K562 (cell line): ENCODE measurements around the gene BCAS4. TPM values are rescaled to one million over a fixed set of nuclear protein-coding genes. Genes with fewer than 3 reads are reported as not detected.

Source experiments
- ATAC-seq: fragments of 200-7000 bp; cut with Tn5 transposase; 3 replicates; pipeline ENCODE4 v1.9.1; 2020; ENCODE audit warnings: moderate library complexity
- BruUV-seq: library from RNA; stranded (reverse); fragments of 400-500 nt; replicated peaks from 2 replicates; lab custom pipeline; 2021; lab: Mats Ljungman, UMichigan
- CTCF ChIA-PET: fragments of 300-600 bp; formaldehyde crosslinking; extraction: SDS; loops from one replicate; lab custom pipeline; 2021; ENCODE audit warnings: low intra/inter-chr PET ratio; lab: Yijun Ruan, JAX
- POLR2A ChIA-PET: fragments of 300-600, 350-650 bp; sonication (Branson Sonifier 250); formaldehyde crosslinking; extraction: SDS; loops from one replicate; lab custom pipeline; 2021; ENCODE audit warnings: antibody characterized with exemption, inconsistent platforms; lab: Yijun Ruan, JAX
- DNase-seq, 4 experiments: peaks; one replicate each; pipeline versions ENCODE4 v3.0.0 to v3.0.0-alpha.2; 2011 to 2018; ENCODE audit warnings: low spot score in 3 of 4, mixed read lengths in 3 of 4; ENCODE audit errors: extremely low read depth in 1 of 4
- FAIRE-seq: peaks from 2 replicates; lab custom pipeline; 2011; peaks lifted over from hg19 to GRCh38; lab: Jason Lieb, UNC
- H2AFZ ChIP-seq: 2 replicates; pipeline ENCODE4 v1.6.0; 2011; ENCODE audit warnings: low read depth, low read length, control low read depth, inconsistent platforms
- H3K27ac ChIP-seq: fragments of 200-600 bp; 3 replicates; pipeline ENCODE4 v1.8.0; 2011; ENCODE audit warnings: low read depth, mild to moderate bottlenecking, control low read depth, inconsistent platforms, low read length, moderate library complexity, mixed read lengths; ENCODE audit errors: extremely low read depth
- H3K27me3 ChIP-seq, 2 experiments: fragments of 300-600 bp in 1 of 2; 2 replicates in 1 of 2; 3 replicates in 1 of 2; pipeline versions ENCODE4 v1.6.0 to v1.8.0; 2011; ENCODE audit warnings: inconsistent platforms in 2 of 2, low read length in 2 of 2, mild to moderate bottlenecking in 1 of 2, mixed read lengths in 1 of 2, moderate library complexity in 1 of 2; ENCODE audit not compliant: control insufficient read depth in 2 of 2, insufficient read depth in 2 of 2
- H3K36me3 ChIP-seq: fragments of 300-600 bp; 3 replicates; pipeline ENCODE4 v1.8.0; 2011; ENCODE audit warnings: mild to moderate bottlenecking, low read length, inconsistent platforms; ENCODE audit not compliant: control insufficient read depth, insufficient read depth
- H3K4me1 ChIP-seq, 2 experiments: fragments of 200-600 bp in 1 of 2; replicated peaks in 1 of 2; 2 replicates in 1 of 2; 3 replicates in 1 of 2; pipeline versions ENCODE4 v1.5.1 to v1.8.0; 2011; ENCODE audit warnings: inconsistent platforms in 2 of 2, low read length in 2 of 2, mild to moderate bottlenecking in 1 of 2, mixed read lengths in 1 of 2, moderate library complexity in 1 of 2; ENCODE audit not compliant: control insufficient read depth in 2 of 2, insufficient read depth in 2 of 2
- H3K4me2 ChIP-seq: 2 replicates; pipeline ENCODE4 v1.6.1; 2011; ENCODE audit warnings: low read length, control low read depth, inconsistent platforms, mixed read lengths; ENCODE audit not compliant: insufficient read depth
- H3K4me3 ChIP-seq: fragments of 200-600 bp; sonication (generic), shearing (Covaris generic); 2 replicates; pipeline ENCODE4 v1.5.1; 2016; ENCODE audit warnings: control low read depth, inconsistent platforms
- H3K79me2 ChIP-seq: fragments of 200-600 bp; 3 replicates; pipeline ENCODE4 v1.8.0; 2011; ENCODE audit warnings: low read length, inconsistent platforms; ENCODE audit not compliant: control insufficient read depth, insufficient read depth
- H3K9ac ChIP-seq, 2 experiments: 2 replicates each; pipeline versions ENCODE4 v1.6.0 to v1.6.1; 2011; ENCODE audit warnings: low read depth in 2 of 2, low read length in 2 of 2, control low read depth in 1 of 2, inconsistent platforms in 1 of 2, mild to moderate bottlenecking in 1 of 2, mixed read lengths in 1 of 2; ENCODE audit not compliant: insufficient read depth in 1 of 2
- H3K9me1 ChIP-seq: one replicate; pipeline ENCODE4 v1.6.0; 2011; ENCODE audit warnings: inconsistent platforms, mild to moderate bottlenecking, low read length, moderate library complexity; ENCODE audit not compliant: control insufficient read depth, insufficient read depth
- H3K9me3 ChIP-seq: replicated peaks from 2 replicates; pipeline ENCODE4 v1.5.1; 2011; ENCODE audit warnings: low read depth, low read length, inconsistent platforms; ENCODE audit not compliant: control insufficient read depth, insufficient read depth
- H4K20me1 ChIP-seq: replicated peaks from 2 replicates; pipeline ENCODE4 v1.6.1; 2011; ENCODE audit warnings: low read length, inconsistent platforms, mixed read lengths; ENCODE audit not compliant: control insufficient read depth, insufficient read depth
- ATF1 ChIP-seq, 2 experiments: fragments of 450-650 bp in 1 of 2; IDR thresholded peaks; 2 replicates each; pipeline ENCODE4 v1.6.1; 2016; ENCODE audit warnings: missing compliant biosample characterization in 1 of 2, missing genetic modification characterization in 1 of 2
- FOSL1 ChIP-seq: fragments of 200-800 bp; sonication (Bioruptor generic); conservative IDR thresholded peaks from 2 replicates; pipeline ENCODE4 v1.6.1; 2016; ENCODE audit warnings: missing genetic modification characterization, missing compliant biosample characterization
- WGBS: fragments of 100-300 bp; shearing (Covaris generic); methylation state at CpG from one replicate; pipeline ENCODE4 v1.1.6; 2016; ENCODE audit warnings: low coverage, mixed read lengths; ENCODE audit not compliant: insufficient coverage; ENCODE audit errors: missing lambda C conversion rate; 5-methylcytosine and 5-hydroxymethylcytosine counted together
- in situ Hi-C: fragments of 300-500 bp; cut with MboI; formaldehyde crosslinking; loops from 4 replicates; pipeline ENCODE4 v1.15.0; 2018; ENCODE audit warnings: inconsistent platforms, mixed read lengths
- intact Hi-C: fragments of 100-400 bp; cut with micrococcal nuclease; formaldehyde crosslinking; loops from 2 replicates; pipeline ENCODE4 v1.14.2; 2022
- polyA plus RNA-seq, 8 experiments: library from polyadenylated mRNA; depleted of rRNA in 4 of 8; stranded (reverse) in 5 of 8; unstranded in 3 of 8; fragments of >200 nt; fragmentation: Nextera tagmentation in 2 of 8; fragmentation: Illumina TruSeq in 1 of 8; extraction: Ambion mirVana in 2 of 8; extraction: Trizol in 1 of 8; gene quantifications; 2 replicates each; pipeline versions ENCODE4 v1.2.1 to v1.2.3, GENCODE V29; 2011 to 2014; ENCODE audit warnings: inconsistent platforms in 1 of 8, missing spikeins in 1 of 8
- total RNA-seq, 7 experiments: library from RNA; depleted of rRNA in 6 of 7; stranded (reverse); fragments of >200 nt in 6 of 7; fragmentation: Illumina TruSeq in 2 of 7; extraction: Trizol in 2 of 7; gene quantifications; 2 replicates each; pipeline versions ENCODE4 v1.2.1 to v1.2.3, GENCODE V29; 2011 to 2021; ENCODE audit warnings: low replicate concordance in 1 of 7
- TF ChIP-seq, protein P1 (sequence below): sonication (generic); formaldehyde crosslinking; IDR thresholded peaks from 2 replicates; pipeline ENCODE4 v1.8.1; 2023; ENCODE audit warnings: mild to moderate bottlenecking, missing genetic modification reagents, moderate library complexity

Gene BCAS4
- total and polyA plus RNA-seq, 9 of the 15 experiments (the other 6 are each of a cell fraction or from before 2014, with no cell fraction given) = 0.15 to 2.3 (median 0.47) TPM

DNA sequence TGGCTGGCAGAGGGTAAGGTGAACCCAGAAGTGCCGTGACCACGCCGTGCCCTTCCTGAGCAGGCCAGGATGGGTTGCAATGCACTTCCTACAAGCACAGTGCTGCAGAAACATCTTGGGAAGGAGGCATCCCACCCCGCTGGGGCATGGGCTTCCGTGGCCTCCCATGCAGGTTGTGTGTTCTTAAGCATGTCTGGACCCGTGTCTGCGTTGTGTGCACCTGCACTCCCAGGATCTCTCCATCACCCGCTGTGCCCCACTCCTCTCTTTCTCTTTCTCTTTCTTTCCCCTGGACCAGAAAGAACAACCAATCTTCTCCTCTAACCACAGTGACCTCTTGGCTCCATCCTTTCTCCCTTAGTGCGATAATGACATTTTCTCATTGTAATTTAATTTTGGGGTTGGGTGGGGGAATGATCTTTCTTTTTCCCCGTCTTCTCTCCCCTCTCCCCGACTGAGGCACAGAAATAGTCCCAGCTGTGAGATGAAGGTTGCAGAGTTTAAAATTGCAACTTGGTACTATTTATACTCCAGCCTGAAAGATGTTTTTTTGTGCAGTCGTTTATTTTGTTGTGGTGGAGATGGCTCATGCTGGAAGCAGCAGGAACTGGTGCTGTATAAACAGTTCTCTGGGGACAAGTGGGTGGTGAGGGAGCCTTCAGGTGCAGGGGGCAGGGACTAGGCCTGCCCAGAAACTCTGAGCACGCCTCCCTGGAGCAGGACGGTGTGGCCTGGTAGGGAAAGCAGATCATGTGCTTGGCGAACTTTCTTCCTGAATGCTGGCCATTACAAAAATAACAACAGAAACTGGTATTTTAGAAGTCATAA is 20.5 kb downstream of the BCAS4 start:
- Histone ChIP-seq H3K4me1 (peaks cover 7 to 10% of the 10 kb centered on the region in 2 experiments; a peak in 3 of 5 replicates), H3K27ac (no peak overlapping the region), H3K9me3 (no peaks in the 10 kb centered on the region), H3K36me3 (no peaks in the 10 kb centered on the region), H3K9me1 (no peaks in the 10 kb centered on the region), H3K27me3 (no peaks in the 10 kb centered on the region), H4K20me1 (no peaks in the 10 kb centered on the region), H2AFZ (no peak overlapping the region), H3K79me2 (no peaks in the 10 kb centered on the region), H3K4me2 (no peak overlapping the region), H3K4me3 (no peak overlapping the region), H3K9ac (peak overlapping the region in 1 of 2 experiments; percentile 75; a peak in 2 of 4 replicates)
- POLR2A ChIA-PET = interaction anchor here (0.6 to 1.1 kb wide), 2 partner anchors 10 to 114 kb away, joined by 3 to 4 read pairs; no protein-coding TSS in a partner anchor
- no TSS peak for BruUV-seq
- in situ Hi-C loops (loop anchor here (10.0 kb wide), 1 partner anchor 119 kb away; the partner anchor contains the start of gene ADNP), intact Hi-C loops (no loop called here)
- 52% methylated on average over 14 of the region's 15 CpGs for WGBS
- 0 out of 2 replicates have a peak, but pooled peaks have one; percentile 13 for TF ChIP-seq FOSL1 (tag)
- TF ChIP-seq, protein P1, sequence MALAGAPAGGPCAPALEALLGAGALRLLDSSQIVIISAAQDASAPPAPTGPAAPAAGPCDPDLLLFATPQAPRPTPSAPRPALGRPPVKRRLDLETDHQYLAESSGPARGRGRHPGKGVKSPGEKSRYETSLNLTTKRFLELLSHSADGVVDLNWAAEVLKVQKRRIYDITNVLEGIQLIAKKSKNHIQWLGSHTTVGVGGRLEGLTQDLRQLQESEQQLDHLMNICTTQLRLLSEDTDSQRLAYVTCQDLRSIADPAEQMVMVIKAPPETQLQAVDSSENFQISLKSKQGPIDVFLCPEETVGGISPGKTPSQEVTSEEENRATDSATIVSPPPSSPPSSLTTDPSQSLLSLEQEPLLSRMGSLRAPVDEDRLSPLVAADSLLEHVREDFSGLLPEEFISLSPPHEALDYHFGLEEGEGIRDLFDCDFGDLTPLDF (CRISPR knock-in tag) = no peak
- TF ChIP-seq ATF1 (CRISPR knock-in tag; IDR thresholded peaks at IDR 0.05) = no peak
- 0 out of 2 replicates have a peak, but pooled peaks have one; percentile 8 for TF ChIP-seq ATF1 (tag; IDR thresholded peaks at IDR 0.05)
- ATAC-seq = no peak
- CTCF ChIA-PET = no interaction called here
- DNase-seq = no peak
- FAIRE-seq = no peak
